Measurements from ENCODE around the gene COL13A1. TPM values are rescaled to one million over a fixed set of nuclear protein-coding genes. Genes with fewer than 3 reads are reported as not detected.

COL13A1 gene
- total RNA-seq, 1 donor from 2014 or later = not detected

DNA sequence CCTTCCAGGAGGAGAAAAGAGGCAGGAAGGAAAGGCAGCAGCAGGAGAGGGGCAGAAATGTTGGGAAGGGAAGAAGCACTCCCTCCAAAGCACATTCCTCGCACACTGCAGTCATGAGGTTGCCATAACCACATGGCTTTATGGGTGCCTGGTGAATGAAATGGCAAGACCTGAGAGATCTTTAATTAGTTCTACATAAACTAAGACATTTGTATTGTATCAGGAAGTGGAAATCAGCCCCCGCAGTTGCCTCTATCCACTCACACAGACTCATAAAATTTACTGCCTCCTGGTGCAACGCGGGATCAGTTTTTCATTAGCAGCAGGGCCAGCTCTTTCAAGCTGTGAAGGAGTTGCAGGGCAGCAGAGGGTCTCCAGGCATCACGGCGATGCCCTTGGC lies 106.4 kb downstream of the COL13A1 start:
- intact Hi-C loops (cut with micrococcal nuclease) = no loop called here
- no peaks in the 10 kb centered on the region for H3K9me3 Mint-ChIP-seq
- H3K4me3 Mint-ChIP-seq = no peak overlapping the region
- H3K27ac Mint-ChIP-seq = no peak overlapping the region
- peaks cover 3% of the 10 kb centered on the region for H3K27me3 Mint-ChIP-seq (ENCODE audit: insufficient read depth)
- H3K4me1 Mint-ChIP-seq (ENCODE audit: low read depth) = no peaks in the 10 kb centered on the region
- DNase-seq (ENCODE audit: low spot score) = no peak
- no peaks in the 10 kb centered on the region for H3K36me3 Mint-ChIP-seq (ENCODE audit: low read depth)

DNA sequence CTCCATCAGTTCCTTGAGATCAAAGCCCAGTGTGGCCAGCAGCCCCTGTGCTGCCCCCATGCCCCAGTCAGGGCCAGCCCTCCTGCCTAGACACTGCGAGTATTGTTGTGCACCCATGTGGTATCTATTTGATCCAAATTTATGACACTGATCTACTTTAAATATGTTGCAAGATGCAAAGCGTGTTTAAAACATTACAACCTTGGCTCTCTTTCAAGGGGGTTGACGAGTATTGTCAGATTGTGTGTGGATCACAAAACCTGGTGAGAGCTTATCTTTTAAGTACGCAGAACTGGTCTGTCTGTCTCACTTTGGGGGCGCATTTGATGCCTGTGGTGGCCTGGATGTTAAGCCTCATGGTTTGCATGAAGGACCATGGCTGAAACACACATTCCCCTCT lies 108.9 kb downstream of the COL13A1 start:
- no peaks in the 10 kb centered on the region for H3K9me3 Mint-ChIP-seq

DNA sequence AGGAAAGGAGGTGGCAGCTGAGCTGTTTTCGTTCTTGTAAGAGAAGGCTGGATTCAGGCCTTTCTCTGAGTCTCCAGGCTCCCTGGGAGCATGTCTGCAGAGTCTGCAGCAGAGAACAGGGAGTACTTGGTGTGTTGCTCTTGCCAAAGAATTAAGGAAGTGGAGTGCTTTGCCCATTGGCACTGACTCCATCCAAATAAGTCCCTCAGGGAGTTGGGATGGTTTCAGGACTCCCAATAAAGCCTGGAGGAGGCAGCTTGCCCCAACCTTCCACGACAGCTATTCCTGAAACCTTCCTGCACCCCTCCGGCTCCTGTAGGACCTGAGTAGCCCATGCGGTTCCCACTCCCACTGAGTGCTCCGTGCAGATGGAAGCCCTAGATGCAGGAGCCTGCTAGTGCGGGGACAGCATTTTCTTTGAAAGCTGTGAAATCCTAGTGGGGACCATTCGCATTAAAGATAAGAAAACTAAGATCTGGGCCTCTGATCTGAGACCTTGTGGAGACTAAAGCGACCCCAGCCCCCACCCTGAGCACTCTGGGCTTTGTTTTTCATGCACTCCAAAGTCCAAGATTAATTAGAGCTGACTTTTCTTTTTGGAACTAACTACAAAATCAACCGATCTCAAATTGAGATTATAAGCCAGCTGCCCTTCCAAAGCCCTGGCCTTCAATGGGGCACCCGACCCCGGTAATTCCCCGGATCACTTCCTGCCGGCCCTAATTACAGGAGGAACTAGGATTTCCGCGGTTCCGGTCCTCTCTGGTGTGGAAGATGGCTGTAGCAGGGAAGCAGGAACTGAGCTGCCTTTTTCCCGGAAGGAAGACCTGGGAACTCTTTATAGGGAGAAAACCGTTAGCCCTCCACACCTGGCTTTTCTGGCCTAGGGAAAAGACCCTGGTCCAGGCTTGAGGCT lies 110.2 kb downstream of the COL13A1 start:
- H3K4me1 Mint-ChIP-seq (ENCODE audit: low read depth) = no peaks in the 10 kb centered on the region
- intact Hi-C loops (cut with micrococcal nuclease) = loop anchor here (5.0 to 10.0 kb wide), 2 partner anchors 267 to 395 kb away; no protein-coding TSS in a partner anchor
- H3K4me3 Mint-ChIP-seq = no peak overlapping the region
- no peak for DNase-seq (ENCODE audit: low spot score)
- H3K27me3 Mint-ChIP-seq (ENCODE audit: insufficient read depth) = peaks cover 7% of the 10 kb centered on the region
- H3K27ac Mint-ChIP-seq = no peak overlapping the region
- H3K36me3 Mint-ChIP-seq (ENCODE audit: low read depth) = no peaks in the 10 kb centered on the region
- no peaks in the 10 kb centered on the region for H3K9me3 Mint-ChIP-seq

More for the DNA sequence above, 108.9 kb downstream of the COL13A1 start:
- Mint-ChIP-seq H3K36me3 (ENCODE audit: low read depth) (no peaks in the 10 kb centered on the region), H3K27me3 (ENCODE audit: insufficient read depth) (peaks cover 5% of the 10 kb centered on the region), H3K4me1 (ENCODE audit: low read depth) (no peaks in the 10 kb centered on the region), H3K4me3 (no peak overlapping the region), H3K27ac (no peak overlapping the region)
- intact Hi-C loops (cut with micrococcal nuclease) = loop anchor here (5.0 to 10.0 kb wide), 2 partner anchors 266 to 393 kb away; no protein-coding TSS in a partner anchor
- DNase-seq (ENCODE audit: low spot score) = no peak

DNA sequence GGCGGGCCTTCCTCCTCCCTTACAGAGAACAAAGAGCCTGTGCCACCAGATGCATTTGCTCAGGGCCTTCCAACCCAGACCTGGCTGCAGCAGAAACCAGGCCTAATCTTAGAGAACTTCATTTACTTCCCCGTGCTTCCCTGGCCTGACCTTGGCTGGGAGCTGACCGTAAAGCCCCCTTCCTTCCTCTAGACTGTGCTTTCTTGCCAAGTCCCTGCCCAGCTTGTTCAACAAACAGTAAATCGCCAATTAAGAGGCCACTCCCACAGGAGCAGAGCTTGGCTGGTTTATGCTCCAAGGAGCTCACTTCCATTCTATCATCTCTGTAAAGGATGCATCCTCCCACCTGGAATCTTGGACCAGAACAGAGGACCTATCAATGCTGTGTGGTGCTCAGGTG lies 110.9 kb downstream of the COL13A1 start:
- H3K27ac Mint-ChIP-seq = no peak overlapping the region
- intact Hi-C loops (cut with micrococcal nuclease) = loop anchor here (5.0 to 10.0 kb wide), 2 partner anchors 268 to 395 kb away; no protein-coding TSS in a partner anchor
- DNase-seq (ENCODE audit: low spot score) = no peak
- H3K27me3 Mint-ChIP-seq (ENCODE audit: insufficient read depth) = peaks cover 6% of the 10 kb centered on the region
- no peaks in the 10 kb centered on the region for H3K9me3 Mint-ChIP-seq
- H3K36me3 Mint-ChIP-seq (ENCODE audit: low read depth) = no peaks in the 10 kb centered on the region
- H3K4me1 Mint-ChIP-seq (ENCODE audit: low read depth) = no peaks in the 10 kb centered on the region
- no peak overlapping the region for H3K4me3 Mint-ChIP-seq

DNA sequence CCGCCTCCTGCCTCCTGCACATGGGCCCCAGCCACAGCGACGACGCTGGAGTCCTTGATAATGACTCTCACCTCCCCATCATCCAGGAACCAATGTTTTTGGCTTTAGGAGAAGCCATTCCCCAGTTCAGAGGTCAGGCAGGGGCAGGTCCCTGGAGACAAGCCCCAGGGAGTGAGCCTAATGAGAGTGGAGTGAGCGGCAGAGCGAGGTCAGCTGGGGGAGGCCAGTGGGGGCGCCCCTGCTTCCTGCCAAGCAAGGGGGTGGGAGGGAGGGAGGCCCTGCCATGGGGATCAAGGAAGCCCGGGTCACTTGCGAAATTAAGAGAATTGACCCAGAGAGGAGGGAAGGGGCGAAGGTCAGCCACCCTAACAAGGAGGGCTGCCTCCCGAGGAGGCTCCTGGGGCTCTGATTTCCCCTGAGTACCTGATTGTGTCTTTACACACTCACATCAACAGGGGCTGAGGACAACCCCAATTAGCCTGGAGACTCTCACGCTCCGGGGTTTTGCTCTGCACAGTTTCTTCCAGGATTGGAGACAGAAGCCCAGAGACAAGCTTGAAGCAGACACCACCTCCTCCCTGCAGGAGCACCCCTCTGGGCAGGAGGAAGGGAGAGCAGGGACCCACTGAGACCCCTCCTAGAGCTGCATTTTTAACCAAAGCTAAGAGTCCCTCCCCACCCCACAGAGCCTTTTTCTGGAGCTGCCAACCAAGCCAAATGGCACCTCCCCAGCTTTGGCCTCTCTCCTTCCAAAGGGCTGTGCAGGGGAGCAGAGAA lies 112.1 kb downstream of the COL13A1 start:
- H3K27me3 Mint-ChIP-seq (ENCODE audit: insufficient read depth) = peaks cover 5% of the 10 kb centered on the region
- H3K9me3 Mint-ChIP-seq = no peaks in the 10 kb centered on the region
- H3K36me3 Mint-ChIP-seq (ENCODE audit: low read depth) = no peaks in the 10 kb centered on the region
- no peak for DNase-seq (ENCODE audit: low spot score)
- H3K4me3 Mint-ChIP-seq = no peak overlapping the region
- H3K27ac Mint-ChIP-seq = no peak overlapping the region
- intact Hi-C loops (cut with micrococcal nuclease) = loop anchor here (1.0 to 10.0 kb wide), 3 partner anchors 126 to 396 kb away; no protein-coding TSS in a partner anchor
- no peaks in the 10 kb centered on the region for H3K4me1 Mint-ChIP-seq (ENCODE audit: low read depth)

DNA sequence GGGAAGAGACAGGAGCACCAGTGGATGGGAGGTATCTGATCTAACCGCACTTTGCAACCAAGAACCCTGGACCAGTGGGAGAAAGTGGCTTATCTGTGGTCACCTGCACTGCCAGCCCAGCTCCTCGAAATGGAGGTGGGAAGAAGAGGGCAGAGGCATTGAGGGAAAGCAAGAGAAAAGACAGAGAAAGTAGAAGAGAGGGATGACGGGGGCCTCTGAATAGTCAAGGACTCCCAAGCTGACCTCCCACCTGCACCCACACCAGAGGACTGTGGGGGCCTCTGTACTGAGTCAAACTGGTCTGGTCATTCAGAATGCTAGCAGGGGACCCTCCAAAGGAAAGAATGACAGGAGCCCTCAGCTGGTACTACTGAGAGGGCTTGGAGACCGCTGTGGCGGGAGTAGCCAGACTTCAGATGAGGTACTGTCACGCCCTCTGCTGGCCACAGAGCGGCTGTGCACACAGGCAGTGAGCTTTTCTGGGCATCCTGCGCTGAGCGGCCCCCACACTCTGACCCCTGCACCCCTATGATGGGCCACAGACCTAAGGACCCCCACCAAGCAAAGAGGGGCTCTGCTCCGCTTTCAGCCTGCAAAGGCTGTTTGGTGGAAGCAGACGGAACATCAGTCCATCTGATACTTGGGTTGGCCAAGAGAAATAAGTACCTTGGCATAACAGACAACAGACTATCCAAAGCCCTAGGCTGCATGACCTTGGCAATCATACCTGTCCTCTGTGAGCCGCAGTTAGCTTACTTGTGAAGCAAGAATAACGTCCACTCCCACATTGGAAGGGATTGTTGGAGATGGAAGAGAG lies 112.9 kb downstream of the COL13A1 start:
- H3K4me1 Mint-ChIP-seq (ENCODE audit: low read depth) = no peaks in the 10 kb centered on the region
- no peaks in the 10 kb centered on the region for H3K36me3 Mint-ChIP-seq (ENCODE audit: low read depth)
- no peak overlapping the region for H3K27ac Mint-ChIP-seq
- DNase-seq (ENCODE audit: low spot score) = peak; percentile 34
- intact Hi-C loops (cut with micrococcal nuclease) = loop anchor here (1.0 to 10.0 kb wide), 3 partner anchors 127 to 397 kb away; no protein-coding TSS in a partner anchor
- no peaks in the 10 kb centered on the region for H3K9me3 Mint-ChIP-seq
- H3K27me3 Mint-ChIP-seq (ENCODE audit: insufficient read depth) = peaks cover 5% of the 10 kb centered on the region
- no peak overlapping the region for H3K4me3 Mint-ChIP-seq

DNA sequence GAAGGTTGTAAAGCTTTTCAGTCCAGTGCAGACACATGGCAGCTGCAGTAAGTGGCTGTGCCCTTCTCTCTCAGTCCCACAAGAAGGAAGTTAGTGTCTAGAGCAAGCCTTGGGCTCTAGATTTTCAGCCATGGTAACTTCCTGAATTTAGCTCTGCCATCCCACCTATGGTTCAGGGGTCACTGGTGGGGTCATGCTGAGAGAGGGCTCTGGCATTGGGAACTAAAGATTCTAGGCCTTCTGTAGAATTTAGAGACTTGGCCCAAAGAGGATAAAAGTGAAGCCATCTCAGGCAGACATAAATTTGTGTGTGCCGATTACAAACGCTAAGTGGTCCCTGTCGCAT lies 113.5 kb downstream of the COL13A1 start:
- no peak overlapping the region for H3K4me3 Mint-ChIP-seq
- H3K27ac Mint-ChIP-seq = no peak overlapping the region
- H3K9me3 Mint-ChIP-seq = no peaks in the 10 kb centered on the region
- H3K27me3 Mint-ChIP-seq (ENCODE audit: insufficient read depth) = peaks cover 5% of the 10 kb centered on the region
- DNase-seq (ENCODE audit: low spot score) = no peak
- intact Hi-C loops (cut with micrococcal nuclease) = loop anchor here (10.0 kb wide), 1 partner anchor 270 kb away; no protein-coding TSS in a partner anchor
- no peaks in the 10 kb centered on the region for H3K4me1 Mint-ChIP-seq (ENCODE audit: low read depth)
- H3K36me3 Mint-ChIP-seq (ENCODE audit: low read depth) = no peaks in the 10 kb centered on the region

DNA sequence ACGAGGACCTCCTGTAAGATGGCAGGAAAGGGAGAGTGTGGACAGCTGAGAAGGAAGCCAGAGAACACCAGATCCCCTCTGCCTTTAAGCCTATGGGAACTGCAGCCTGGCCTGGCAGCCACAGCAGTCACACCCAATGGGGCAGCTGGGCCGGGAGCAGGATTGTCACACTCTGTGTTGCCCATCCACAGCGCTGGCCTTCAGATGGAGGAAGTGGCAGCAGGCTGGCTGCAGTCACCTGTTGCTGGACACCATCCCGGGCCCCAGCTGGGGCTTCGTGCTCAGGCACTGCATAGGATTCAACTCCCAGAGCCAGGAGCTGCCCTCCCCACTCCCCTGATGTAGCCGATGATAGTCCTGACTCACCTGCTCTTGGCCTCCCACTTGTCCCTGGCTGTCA lies 114.4 kb downstream of the COL13A1 start:
- intact Hi-C loops (cut with micrococcal nuclease) = loop anchor here (10.0 kb wide), 1 partner anchor 271 kb away; no protein-coding TSS in a partner anchor
- no peak for DNase-seq (ENCODE audit: low spot score)
- H3K4me1 Mint-ChIP-seq (ENCODE audit: low read depth) = no peaks in the 10 kb centered on the region
- no peak overlapping the region for H3K4me3 Mint-ChIP-seq
- no peaks in the 10 kb centered on the region for H3K9me3 Mint-ChIP-seq
- H3K36me3 Mint-ChIP-seq (ENCODE audit: low read depth) = no peaks in the 10 kb centered on the region
- H3K27ac Mint-ChIP-seq = no peak overlapping the region
- peaks cover 5% of the 10 kb centered on the region for H3K27me3 Mint-ChIP-seq (ENCODE audit: insufficient read depth)

DNA sequence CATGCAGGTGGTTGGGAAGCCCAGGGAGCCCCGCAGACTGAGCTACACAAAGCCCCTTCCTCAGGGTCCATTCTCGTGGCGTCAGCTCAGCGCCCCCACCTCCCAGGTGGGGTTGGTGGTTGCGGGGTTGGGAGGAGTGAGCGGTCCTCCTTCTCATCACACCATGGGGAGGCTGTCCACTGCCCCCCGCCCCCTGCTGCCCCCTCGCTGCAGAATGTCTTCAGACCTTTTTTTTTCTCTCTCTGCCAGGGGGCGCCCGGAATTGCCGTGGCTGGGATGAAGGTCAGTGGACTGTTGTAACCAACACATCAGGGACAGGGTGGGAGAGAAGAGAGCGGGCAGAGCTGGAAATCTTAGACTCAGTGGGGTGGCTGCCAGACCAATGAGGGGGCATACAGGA lies 116.3 kb downstream of the COL13A1 start:
- Mint-ChIP-seq H3K4me3 (no peak overlapping the region), H3K4me1 (ENCODE audit: low read depth) (no peaks in the 10 kb centered on the region), H3K27me3 (ENCODE audit: insufficient read depth) (peaks cover 5% of the 10 kb centered on the region), H3K9me3 (no peaks in the 10 kb centered on the region), H3K27ac (no peak overlapping the region), H3K36me3 (ENCODE audit: low read depth) (no peaks in the 10 kb centered on the region)
- intact Hi-C loops (cut with micrococcal nuclease) = loop anchor here (10.0 kb wide), 1 partner anchor 273 kb away; no protein-coding TSS in a partner anchor
- no peak for DNase-seq (ENCODE audit: low spot score)

DNA sequence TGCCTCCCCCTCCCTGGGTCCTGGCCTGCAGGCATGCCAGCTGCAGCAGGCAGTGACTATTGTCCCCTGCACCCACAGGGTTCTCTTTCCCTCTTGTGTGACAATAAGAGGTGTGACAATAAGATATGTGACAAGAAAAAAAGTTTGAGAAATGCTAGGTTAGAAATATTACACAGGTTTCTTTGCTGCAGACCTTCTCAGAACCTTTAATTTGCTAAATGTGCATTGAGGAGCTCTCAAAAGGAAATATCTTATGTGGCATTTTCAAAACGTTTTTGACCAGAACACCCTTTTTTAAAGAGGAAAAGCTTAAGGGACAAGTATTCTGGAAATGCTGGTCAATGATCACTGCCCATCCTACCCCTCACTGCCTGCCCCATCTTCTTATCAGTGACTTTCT lies 117.5 kb downstream of the COL13A1 start:
- no peaks in the 10 kb centered on the region for H3K4me1 Mint-ChIP-seq (ENCODE audit: low read depth)

DNA sequence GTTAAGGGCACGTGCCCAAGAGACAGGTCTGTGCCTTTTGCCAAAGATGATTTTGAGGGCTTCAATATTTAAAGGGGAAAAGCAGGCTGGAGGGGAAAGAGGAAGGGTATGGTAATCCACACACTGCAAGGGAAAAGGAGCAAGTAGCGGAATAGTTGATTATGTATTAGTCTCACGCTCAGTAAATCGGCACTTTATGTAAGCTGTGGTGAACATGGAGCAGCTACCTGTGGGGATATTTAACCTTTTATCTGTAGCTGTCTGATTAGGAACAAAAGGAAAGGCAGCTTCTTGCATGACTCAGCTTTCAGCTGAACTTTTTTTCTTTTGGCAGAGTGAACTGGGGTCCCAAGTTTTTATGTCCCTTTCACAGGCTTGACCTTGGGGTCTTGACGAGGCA lies 123.4 kb downstream of the COL13A1 start:
- no peak overlapping the region for H3K4me3 Mint-ChIP-seq
- H3K36me3 Mint-ChIP-seq (ENCODE audit: low read depth) = no peaks in the 10 kb centered on the region
- no peaks in the 10 kb centered on the region for H3K9me3 Mint-ChIP-seq
- H3K27me3 Mint-ChIP-seq (ENCODE audit: insufficient read depth) = peaks cover 2% of the 10 kb centered on the region
- intact Hi-C loops (cut with micrococcal nuclease) = no loop called here
- no peak overlapping the region for H3K27ac Mint-ChIP-seq
- H3K4me1 Mint-ChIP-seq (ENCODE audit: low read depth) = no peaks in the 10 kb centered on the region
- no peak for DNase-seq (ENCODE audit: low spot score)

More for the DNA sequence above, 117.5 kb downstream of the COL13A1 start:
- H3K4me3 Mint-ChIP-seq = no peak overlapping the region
- no peaks in the 10 kb centered on the region for H3K9me3 Mint-ChIP-seq
- H3K27me3 Mint-ChIP-seq (ENCODE audit: insufficient read depth) = peaks cover 2% of the 10 kb centered on the region
- DNase-seq (ENCODE audit: low spot score) = no peak
- intact Hi-C loops (cut with micrococcal nuclease) = loop anchor here (10.0 kb wide), 1 partner anchor 274 kb away; no protein-coding TSS in a partner anchor
- H3K36me3 Mint-ChIP-seq (ENCODE audit: low read depth) = no peaks in the 10 kb centered on the region
- H3K27ac Mint-ChIP-seq = no peak overlapping the region

DNA sequence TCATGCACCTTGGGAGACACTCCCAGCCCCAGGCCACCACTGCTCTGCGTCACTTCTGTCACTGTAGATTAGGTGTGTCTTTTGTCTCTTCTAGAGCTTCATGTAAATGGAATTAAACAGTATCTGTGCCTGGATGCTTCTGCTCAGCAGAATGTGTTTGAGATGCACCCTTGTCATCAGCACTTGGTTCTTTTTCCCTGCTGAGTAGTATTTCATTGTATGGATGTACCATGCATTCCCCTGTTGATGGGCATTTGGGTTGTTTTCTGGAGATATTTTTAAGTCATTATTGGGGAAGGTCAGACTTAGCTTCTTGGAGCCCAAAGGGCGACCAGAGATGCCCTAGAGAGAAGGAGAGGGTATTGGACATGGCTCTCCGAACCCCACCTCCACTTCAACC lies 126.6 kb downstream of the COL13A1 start:
- Mint-ChIP-seq H3K36me3 (ENCODE audit: low read depth) (no peaks in the 10 kb centered on the region), H3K9me3 (no peaks in the 10 kb centered on the region), H3K4me3 (no peak overlapping the region), H3K27ac (no peak overlapping the region), H3K27me3 (ENCODE audit: insufficient read depth) (peaks cover 5% of the 10 kb centered on the region), H3K4me1 (ENCODE audit: low read depth) (no peaks in the 10 kb centered on the region)
- DNase-seq (ENCODE audit: low spot score) = no peak
- intact Hi-C loops (cut with micrococcal nuclease) = no loop called here

All from activated T-helper 1 cell treated with anti-CD3 and anti-CD28 coated beads, Interleukin-12 subunit alpha, Interleukin-12 subunit beta, Interleukin-2, Interleukin-4 antibody, amounts not matched to agents 30 ng/mL and 10 ng/mL and 1 ng/mL, durations not matched to agents 14 hours and 24 hours and 36 hours (primary cell).